HepG2 (cell line): ENCODE data around the gene CD7. TPM values are rescaled to one million over a fixed set of nuclear protein-coding genes. Genes with fewer than 3 reads are reported as not detected.

Source experiments
- EED ChIP-seq: sonication (generic); formaldehyde crosslinking; IDR thresholded peaks from 2 replicates; pipeline ENCODE4 v1.5.0; 2020; ENCODE audit warnings: mild to moderate bottlenecking, missing genetic modification reagents
- ELF3 ChIP-seq: IDR thresholded peaks from 2 replicates; pipeline ENCODE4 v1.6.1; 2016; ENCODE audit warnings: missing genetic modification reagents, missing compliant biosample characterization
- FOXO1 ChIP-seq: sonication (generic); formaldehyde crosslinking; IDR thresholded peaks from 2 replicates; pipeline ENCODE4 v1.4.0; 2020; ENCODE audit warnings: missing genetic modification reagents
- IKZF4 ChIP-seq: sonication (generic); formaldehyde crosslinking; IDR thresholded peaks from 2 replicates; pipeline ENCODE4 v1.5.1; 2020; ENCODE audit warnings: borderline replicate concordance, mild to moderate bottlenecking, low read depth, missing genetic modification reagents; ENCODE audit errors: not compliant biosample characterization
- MIXL1 ChIP-seq: IDR thresholded peaks from 2 replicates; pipeline ENCODE4 v1.6.1; 2016
- MLLT10 ChIP-seq: sonication (generic); formaldehyde crosslinking; IDR thresholded peaks from 2 replicates; pipeline ENCODE4 v1.4.0; 2020; ENCODE audit warnings: missing genetic modification reagents
- NR3C1 ChIP-seq: sonication (generic); formaldehyde crosslinking; IDR thresholded peaks from 2 replicates; pipeline ENCODE4 v1.4.0; 2020; ENCODE audit warnings: missing genetic modification reagents
- TAF15 ChIP-seq: fragments of 200-400 bp; formaldehyde crosslinking; IDR thresholded peaks from one replicate; pipeline ENCODE4 v1.6.1; 2018; ENCODE audit warnings: mild to moderate bottlenecking, low read depth, low read length; ENCODE audit not compliant: poor library complexity, severe bottlenecking
- YEATS2 ChIP-seq: sonication (generic); formaldehyde crosslinking; IDR thresholded peaks from 2 replicates; pipeline ENCODE4 v1.4.0; 2020; ENCODE audit warnings: missing genetic modification reagents, borderline replicate concordance
- ZEB1 ChIP-seq: IDR thresholded peaks from 2 replicates; pipeline ENCODE4 v1.6.1; 2012; ENCODE audit warnings: mild to moderate bottlenecking, low read depth, inconsistent platforms; ENCODE audit not compliant: insufficient replicate concordance
- ZFP82 ChIP-seq: sonication (generic); formaldehyde crosslinking; IDR thresholded peaks from 2 replicates; pipeline ENCODE4 v1.5.1; 2020; ENCODE audit warnings: mild to moderate bottlenecking, missing genetic modification reagents, borderline replicate concordance
- ZFY ChIP-seq: sonication (generic); formaldehyde crosslinking; IDR thresholded peaks from 2 replicates; pipeline ENCODE4 v1.4.0; 2020; ENCODE audit warnings: missing genetic modification reagents
- ZMAT3 ChIP-seq: sonication (generic); formaldehyde crosslinking; conservative IDR thresholded peaks from 2 replicates; pipeline ENCODE4 v1.7.0; 2021; ENCODE audit warnings: missing genetic modification reagents
- ZNF136 ChIP-seq: sonication (generic); formaldehyde crosslinking; IDR thresholded peaks from 2 replicates; pipeline ENCODE4 v1.8.1; 2022; ENCODE audit warnings: low read depth, mild to moderate bottlenecking, moderate library complexity, missing genetic modification reagents
- ZNF253 ChIP-seq: sonication (generic); formaldehyde crosslinking; IDR thresholded peaks from 2 replicates; pipeline ENCODE4 v1.8.0; 2022; ENCODE audit warnings: mild to moderate bottlenecking, missing genetic modification reagents, borderline replicate concordance
- ZNF605 ChIP-seq: sonication (generic); formaldehyde crosslinking; IDR thresholded peaks from 2 replicates; pipeline ENCODE4 v1.8.0; 2022; ENCODE audit warnings: mild to moderate bottlenecking, missing genetic modification reagents
- ZNF616 ChIP-seq: sonication (generic); formaldehyde crosslinking; IDR thresholded peaks from 2 replicates; pipeline ENCODE4 v1.5.0; 2020; ENCODE audit warnings: low read depth, mild to moderate bottlenecking, missing genetic modification reagents
- ZSCAN22 ChIP-seq: sonication (generic); formaldehyde crosslinking; IDR thresholded peaks from 2 replicates; pipeline ENCODE4 v1.4.0; 2020; ENCODE audit warnings: mild to moderate bottlenecking, missing genetic modification reagents
- polyA plus RNA-seq, 8 experiments: library from polyadenylated mRNA; depleted of rRNA in 3 of 8; stranded (reverse) in 7 of 8; unstranded in 1 of 8; fragments of >200 nt; fragmentation: Illumina TruSeq in 4 of 8; extraction: Trizol in 4 of 8; gene quantifications; 2 replicates each; pipeline versions ENCODE4 v1.2.1 to v1.2.3, GENCODE V29; 2011 to 2016; ENCODE audit warnings: low read depth in 4 of 8, missing spikeins in 1 of 8, mixed read lengths in 1 of 8; ENCODE audit not compliant: insufficient read depth in 1 of 8
- total RNA-seq, 5 experiments: library from RNA; depleted of rRNA; stranded (reverse); fragments of >200 nt; fragmentation: Illumina TruSeq; extraction: Trizol; gene quantifications; 2 replicates each; pipeline ENCODE4 v1.2.3, GENCODE V29; 2016; ENCODE audit warnings: low read depth in 1 of 5
- TF ChIP-seq, protein P1 (sequence below): sonication (generic); formaldehyde crosslinking; IDR thresholded peaks from 2 replicates; pipeline ENCODE4 v1.8.0; 2022; ENCODE audit warnings: missing genetic modification reagents, low read depth, mild to moderate bottlenecking, borderline replicate concordance
- TF ChIP-seq, protein P2 (sequence below): sonication (generic); formaldehyde crosslinking; IDR thresholded peaks from 2 replicates; pipeline ENCODE4 v1.4.0; 2020; ENCODE audit warnings: missing genetic modification reagents, borderline replicate concordance
- TF ChIP-seq, protein P3 (sequence below): sonication (generic); formaldehyde crosslinking; IDR thresholded peaks from 2 replicates; pipeline ENCODE4 v1.5.0; 2020; ENCODE audit warnings: missing genetic modification reagents, mild to moderate bottlenecking, borderline replicate concordance
- TF ChIP-seq, protein P4 (sequence below): sonication (generic); formaldehyde crosslinking; IDR thresholded peaks from 2 replicates; pipeline ENCODE4 v1.8.0; 2022; ENCODE audit warnings: mild to moderate bottlenecking, missing genetic modification reagents
- TF ChIP-seq, protein P5 (sequence below): fragments of 450-650 bp; IDR thresholded peaks from 2 replicates; pipeline ENCODE4 v1.6.1; 2017; ENCODE audit warnings: mild to moderate bottlenecking

Gene CD7
- total and polyA plus RNA-seq, 2 of the 13 experiments (the other 11 are each of a cell fraction or from before 2014, with no cell fraction given), result 67.6 to 76.4 TPM

DNA sequence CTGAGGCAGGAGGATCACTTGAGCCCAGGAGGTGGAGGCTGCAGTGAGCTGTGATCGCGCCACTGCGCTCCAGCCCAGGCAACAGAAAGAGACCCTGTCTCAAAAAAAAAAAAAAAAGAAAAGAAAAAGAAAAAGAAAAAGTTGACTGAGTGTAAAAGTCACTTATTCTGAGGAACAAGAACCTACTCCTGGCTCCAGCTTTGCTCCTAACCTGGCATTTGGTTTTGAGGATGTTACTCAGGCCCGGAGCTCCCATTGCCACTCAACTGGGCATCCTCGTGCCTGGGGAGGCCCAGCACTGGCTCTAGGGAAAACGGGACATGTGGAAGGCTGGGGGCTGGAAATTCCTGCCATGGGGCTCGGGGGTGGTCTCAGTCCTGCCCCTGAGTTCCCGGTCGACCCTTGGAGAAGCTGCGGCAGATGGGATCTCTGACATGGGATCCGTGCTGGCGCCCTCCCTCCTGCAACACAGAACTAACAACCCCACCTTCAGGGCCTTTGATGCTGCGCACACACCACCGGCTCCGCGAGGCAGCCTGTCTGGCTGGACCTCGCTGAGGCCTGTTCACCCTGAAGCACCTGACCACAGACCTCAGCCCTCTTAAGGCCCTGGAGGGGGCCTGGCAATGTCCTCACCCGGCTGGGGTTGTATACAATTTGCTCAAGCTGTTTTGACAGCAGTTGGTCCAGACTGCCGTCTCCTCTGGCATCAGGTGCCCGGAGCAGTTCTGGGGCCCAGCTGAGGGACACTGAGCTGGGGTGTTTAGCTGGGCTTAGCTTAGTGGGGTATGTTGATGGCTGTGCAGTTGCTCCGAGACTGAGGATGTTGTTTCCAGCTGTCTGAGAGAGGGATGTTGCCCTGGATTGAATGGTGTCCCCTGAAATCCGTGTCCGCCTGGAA, 12.3 kb downstream of the CD7 start (continued):
- no peak for TF ChIP-seq FOXO1 (CRISPR knock-in tag)
- TF ChIP-seq YEATS2 (CRISPR knock-in tag), result peak; percentile 49; the same call in 1 of the 2 replicates
- TF ChIP-seq ZNF616 (CRISPR knock-in tag), result no peak
- no peak for TF ChIP-seq ZEB1
- TF ChIP-seq, protein P1, sequence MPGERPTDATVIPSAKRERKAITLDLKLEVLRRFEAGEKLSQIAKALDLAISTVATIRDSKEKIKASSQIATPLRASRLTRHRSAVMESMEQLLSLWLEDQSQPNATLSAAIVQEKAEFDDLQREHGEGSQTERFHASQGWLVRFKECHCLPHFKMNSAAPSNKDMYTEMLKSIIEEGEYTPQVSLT, result no peak
- TF ChIP-seq, protein P2, sequence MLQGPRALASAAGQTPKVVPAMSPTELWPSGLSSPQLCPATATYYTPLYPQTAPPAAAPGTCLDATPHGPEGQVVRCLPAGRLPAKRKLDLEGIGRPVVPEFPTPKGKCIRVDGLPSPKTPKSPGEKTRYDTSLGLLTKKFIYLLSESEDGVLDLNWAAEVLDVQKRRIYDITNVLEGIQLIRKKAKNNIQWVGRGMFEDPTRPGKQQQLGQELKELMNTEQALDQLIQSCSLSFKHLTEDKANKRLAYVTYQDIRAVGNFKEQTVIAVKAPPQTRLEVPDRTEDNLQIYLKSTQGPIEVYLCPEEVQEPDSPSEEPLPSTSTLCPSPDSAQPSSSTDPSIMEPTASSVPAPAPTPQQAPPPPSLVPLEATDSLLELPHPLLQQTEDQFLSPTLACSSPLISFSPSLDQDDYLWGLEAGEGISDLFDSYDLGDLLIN (CRISPR knock-in tag), result 0 out of 2 replicates have a peak, but pooled peaks have one; percentile 61
- no peak for TF ChIP-seq ZNF253 (CRISPR knock-in tag)
- no peak for TF ChIP-seq ZNF136
- TF ChIP-seq, protein P3, sequence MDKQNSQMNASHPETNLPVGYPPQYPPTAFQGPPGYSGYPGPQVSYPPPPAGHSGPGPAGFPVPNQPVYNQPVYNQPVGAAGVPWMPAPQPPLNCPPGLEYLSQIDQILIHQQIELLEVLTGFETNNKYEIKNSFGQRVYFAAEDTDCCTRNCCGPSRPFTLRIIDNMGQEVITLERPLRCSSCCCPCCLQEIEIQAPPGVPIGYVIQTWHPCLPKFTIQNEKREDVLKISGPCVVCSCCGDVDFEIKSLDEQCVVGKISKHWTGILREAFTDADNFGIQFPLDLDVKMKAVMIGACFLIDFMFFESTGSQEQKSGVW (CRISPR knock-in tag), result no peak
- TF ChIP-seq ZNF605 (CRISPR knock-in tag), result no peak
- TF ChIP-seq, protein P4, sequence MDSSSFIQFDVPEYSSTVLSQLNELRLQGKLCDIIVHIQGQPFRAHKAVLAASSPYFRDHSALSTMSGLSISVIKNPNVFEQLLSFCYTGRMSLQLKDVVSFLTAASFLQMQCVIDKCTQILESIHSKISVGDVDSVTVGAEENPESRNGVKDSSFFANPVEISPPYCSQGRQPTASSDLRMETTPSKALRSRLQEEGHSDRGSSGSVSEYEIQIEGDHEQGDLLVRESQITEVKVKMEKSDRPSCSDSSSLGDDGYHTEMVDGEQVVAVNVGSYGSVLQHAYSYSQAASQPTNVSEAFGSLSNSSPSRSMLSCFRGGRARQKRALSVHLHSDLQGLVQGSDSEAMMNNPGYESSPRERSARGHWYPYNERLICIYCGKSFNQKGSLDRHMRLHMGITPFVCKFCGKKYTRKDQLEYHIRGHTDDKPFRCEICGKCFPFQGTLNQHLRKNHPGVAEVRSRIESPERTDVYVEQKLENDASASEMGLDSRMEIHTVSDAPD (CRISPR knock-in tag), result no peak
- TF ChIP-seq ZSCAN22 (CRISPR knock-in tag), result no peak
- TF ChIP-seq MIXL1 (CRISPR knock-in tag), result 0 out of 2 replicates have a peak, but pooled peaks have one; percentile 12
- no peak for TF ChIP-seq ZFP82
- TF ChIP-seq NR3C1, result no peak
- no peak for TF ChIP-seq ZMAT3 (CRISPR knock-in tag)
- TF ChIP-seq ELF3, result no peak
- TF ChIP-seq TAF15, result no peak
- no peak for TF ChIP-seq IKZF4 (CRISPR knock-in tag)
- no peak for TF ChIP-seq MLLT10 (CRISPR knock-in tag)
- no peak for TF ChIP-seq EED (CRISPR knock-in tag)
- TF ChIP-seq, protein P5, sequence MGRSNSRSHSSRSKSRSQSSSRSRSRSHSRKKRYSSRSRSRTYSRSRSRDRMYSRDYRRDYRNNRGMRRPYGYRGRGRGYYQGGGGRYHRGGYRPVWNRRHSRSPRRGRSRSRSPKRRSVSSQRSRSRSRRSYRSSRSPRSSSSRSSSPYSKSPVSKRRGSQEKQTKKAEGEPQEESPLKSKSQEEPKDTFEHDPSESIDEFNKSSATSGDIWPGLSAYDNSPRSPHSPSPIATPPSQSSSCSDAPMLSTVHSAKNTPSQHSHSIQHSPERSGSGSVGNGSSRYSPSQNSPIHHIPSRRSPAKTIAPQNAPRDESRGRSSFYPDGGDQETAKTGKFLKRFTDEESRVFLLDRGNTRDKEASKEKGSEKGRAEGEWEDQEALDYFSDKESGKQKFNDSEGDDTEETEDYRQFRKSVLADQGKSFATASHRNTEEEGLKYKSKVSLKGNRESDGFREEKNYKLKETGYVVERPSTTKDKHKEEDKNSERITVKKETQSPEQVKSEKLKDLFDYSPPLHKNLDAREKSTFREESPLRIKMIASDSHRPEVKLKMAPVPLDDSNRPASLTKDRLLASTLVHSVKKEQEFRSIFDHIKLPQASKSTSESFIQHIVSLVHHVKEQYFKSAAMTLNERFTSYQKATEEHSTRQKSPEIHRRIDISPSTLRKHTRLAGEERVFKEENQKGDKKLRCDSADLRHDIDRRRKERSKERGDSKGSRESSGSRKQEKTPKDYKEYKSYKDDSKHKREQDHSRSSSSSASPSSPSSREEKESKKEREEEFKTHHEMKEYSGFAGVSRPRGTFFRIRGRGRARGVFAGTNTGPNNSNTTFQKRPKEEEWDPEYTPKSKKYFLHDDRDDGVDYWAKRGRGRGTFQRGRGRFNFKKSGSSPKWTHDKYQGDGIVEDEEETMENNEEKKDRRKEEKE, result no peak
- peak; percentile 87 for TF ChIP-seq ZFY (CRISPR knock-in tag)
